ENCODE results near the gene ST7. TPM values are rescaled to one million over a fixed set of nuclear protein-coding genes. Genes with fewer than 3 reads are reported as not detected.

The ST7 gene
- total RNA-seq, 1 experiment from 2014 or later = 19.6 TPM

GRCh38 chr7:117154721-117155120 lies 201.4 kb downstream of the ST7 start:
- H3K4me3 ChIP-seq (ENCODE audit: low read depth in 2 of 2, low read length in 2 of 2) = no peak overlapping the region
- in situ Hi-C loops (cut with HindIII; ENCODE audit: low pct_unique_long_range_greater_than_20kb, low sequenced_read_pairs) = no loop called here

GRCh38 chr7:117155694-117156093 lies 202.4 kb downstream of the ST7 start:
- no peak for ATAC-seq
- Histone ChIP-seq H3K27me3 (ENCODE audit: control insufficient read depth, insufficient read depth, low read length) (no peaks in the 10 kb centered on the region), H3K4me3 (ENCODE audit: low read depth in 2 of 2, low read length in 2 of 2) (no peak overlapping the region), H3K27ac (ENCODE audit: low read length) (no peak overlapping the region), H3K36me3 (ENCODE audit: control insufficient read depth, insufficient read depth, low read length) (no peaks in the 10 kb centered on the region), H3K4me1 (ENCODE audit: control insufficient read depth, insufficient read depth, low read length) (no peaks in the 10 kb centered on the region), H3K9me3 (ENCODE audit: control insufficient read depth, insufficient read depth, low read depth, low read length) (no peaks in the 10 kb centered on the region)
- BruUV-seq (replicated peaks) = no TSS peak
- intact Hi-C loops (cut with micrococcal nuclease; ENCODE audit: unreplicated experiment) (no loop called here), in situ Hi-C loops (cut with HindIII; ENCODE audit: low pct_unique_long_range_greater_than_20kb, low sequenced_read_pairs) (no loop called here)
- DNase-seq (ENCODE audit: low read depth, low spot score) = no peak
- ChIA-PET CTCF (no interaction called here), POLR2A (no interaction called here)
- TF ChIP-seq CTCF (IDR thresholded peaks at IDR 0.05) (no peak), SIN3A (IDR thresholded peaks at IDR 0.05; ENCODE audit: borderline replicate concordance, insufficient read depth, low read depth, low read length) (no peak), POLR2AphosphoS5 (IDR thresholded peaks at IDR 0.05; ENCODE audit: low read depth, low read length) (no peak), TCF7L2 (IDR thresholded peaks at IDR 0.05; ENCODE audit: low read depth, low read length) (no peak), REST (IDR thresholded peaks at IDR 0.05; ENCODE audit: insufficient read depth in 1 of 2, low read depth in 2 of 2, low read length in 1 of 2) (no peak)

More at GRCh38 chr7:117154721-117155120, 201.4 kb downstream of the ST7 start:
- no peaks in the 10 kb centered on the region for H3K4me1 ChIP-seq (ENCODE audit: control insufficient read depth, insufficient read depth, low read length)
- DNase-seq (ENCODE audit: low read depth, low spot score) (no peak), ATAC-seq (no peak)
- H3K27ac ChIP-seq (ENCODE audit: low read length) = no peak overlapping the region
- POLR2A ChIA-PET = no interaction called here
- BruUV-seq (replicated peaks) = no TSS peak
- no peaks in the 10 kb centered on the region for H3K27me3 ChIP-seq (ENCODE audit: control insufficient read depth, insufficient read depth, low read length)
- CTCF ChIA-PET = no interaction called here
- H3K36me3 ChIP-seq (ENCODE audit: control insufficient read depth, insufficient read depth, low read length) = no peaks in the 10 kb centered on the region
- no peak for TF ChIP-seq REST (IDR thresholded peaks at IDR 0.05; ENCODE audit: insufficient read depth in 1 of 2, low read depth in 2 of 2, low read length in 1 of 2)
- TF ChIP-seq CTCF (IDR thresholded peaks at IDR 0.05) = no peak
- TF ChIP-seq SIN3A (IDR thresholded peaks at IDR 0.05; ENCODE audit: borderline replicate concordance, insufficient read depth, low read depth, low read length) = no peak
- no peak for TF ChIP-seq TCF7L2 (IDR thresholded peaks at IDR 0.05; ENCODE audit: low read depth, low read length)
- TF ChIP-seq POLR2AphosphoS5 (IDR thresholded peaks at IDR 0.05; ENCODE audit: low read depth, low read length) = no peak
- intact Hi-C loops (cut with micrococcal nuclease; ENCODE audit: unreplicated experiment) = no loop called here
- no peaks in the 10 kb centered on the region for H3K9me3 ChIP-seq (ENCODE audit: control insufficient read depth, insufficient read depth, low read depth, low read length)

Data from Panc1 (cell line).